Ishikawa (cell line): ENCODE measurements around the gene DGKA.

ENCODE experiments used
- CEBPB ChIP-seq: IDR thresholded peaks from 2 replicates; pipeline ENCODE4 v1.6.1; 2012
- CREB1 ChIP-seq: IDR thresholded peaks from 2 replicates; pipeline ENCODE4 v1.6.1; 2012; ENCODE audit warnings: low read depth
- EGR1 ChIP-seq: IDR thresholded peaks from 2 replicates; pipeline ENCODE4 v1.6.1; 2012
- EP300 ChIP-seq: IDR thresholded peaks from 2 replicates; pipeline ENCODE4 v1.6.1; 2012; ENCODE audit warnings: borderline replicate concordance
- FOXM1 ChIP-seq: IDR thresholded peaks from 2 replicates; pipeline ENCODE4 v1.6.1; 2012; ENCODE audit warnings: low read depth, borderline replicate concordance
- MAX ChIP-seq: IDR thresholded peaks from 2 replicates; pipeline ENCODE4 v1.6.1; 2012
- NFIC ChIP-seq: IDR thresholded peaks from 2 replicates; pipeline ENCODE4 v1.6.1; 2012
- RAD21 ChIP-seq: IDR thresholded peaks from 2 replicates; pipeline ENCODE4 v1.6.1; 2012; ENCODE audit warnings: low read depth
- REST ChIP-seq: IDR thresholded peaks from 2 replicates; pipeline ENCODE4 v1.6.1; 2012; ENCODE audit warnings: low read depth, mild to moderate bottlenecking
- TAF1 ChIP-seq: IDR thresholded peaks from 2 replicates; pipeline ENCODE4 v1.6.1; 2012; ENCODE audit warnings: low read depth, mild to moderate bottlenecking
- TCF12 ChIP-seq: IDR thresholded peaks from 2 replicates; pipeline ENCODE4 v1.6.1; 2012; ENCODE audit warnings: low read depth
- TEAD4 ChIP-seq: IDR thresholded peaks from 2 replicates; pipeline ENCODE4 v1.6.1; 2012
- YY1 ChIP-seq: IDR thresholded peaks from 2 replicates; pipeline ENCODE4 v1.6.1; 2012; ENCODE audit warnings: low read depth
- ZBTB7A ChIP-seq: IDR thresholded peaks from 2 replicates; pipeline ENCODE4 v1.6.1; 2012; ENCODE audit warnings: low read depth
- TF ChIP-seq, protein P1 (sequence below): IDR thresholded peaks from 2 replicates; pipeline ENCODE4 v1.6.1; 2012

DGKA gene

GRCh38 chr12:55899082-55899481, 31.9 kb upstream of the DGKA start:
- no peak for TF ChIP-seq FOXM1
- TF ChIP-seq NFIC, result no peak
- TF ChIP-seq TAF1, result no peak
- no peak for TF ChIP-seq MAX
- TF ChIP-seq TEAD4, result no peak
- no peak for TF ChIP-seq REST
- TF ChIP-seq CEBPB, result no peak
- TF ChIP-seq ZBTB7A, result no peak
- no peak for TF ChIP-seq RAD21
- no peak for TF ChIP-seq EGR1

GRCh38 chr12:55901881-55902490, 29.0 kb upstream of the DGKA start:
- TF ChIP-seq MAX, result no peak
- TF ChIP-seq FOXM1, result no peak
- no peak for TF ChIP-seq REST
- TF ChIP-seq ZBTB7A, result no peak
- TF ChIP-seq TEAD4, result no peak
- no peak for TF ChIP-seq CREB1
- no peak for TF ChIP-seq TAF1
- TF ChIP-seq EP300, result no peak
- TF ChIP-seq YY1, result no peak
- no peak for TF ChIP-seq CEBPB
- TF ChIP-seq NFIC, result no peak
- TF ChIP-seq EGR1, result no peak
- TF ChIP-seq RAD21, result no peak
- no peak for TF ChIP-seq TCF12
- TF ChIP-seq, protein P1, sequence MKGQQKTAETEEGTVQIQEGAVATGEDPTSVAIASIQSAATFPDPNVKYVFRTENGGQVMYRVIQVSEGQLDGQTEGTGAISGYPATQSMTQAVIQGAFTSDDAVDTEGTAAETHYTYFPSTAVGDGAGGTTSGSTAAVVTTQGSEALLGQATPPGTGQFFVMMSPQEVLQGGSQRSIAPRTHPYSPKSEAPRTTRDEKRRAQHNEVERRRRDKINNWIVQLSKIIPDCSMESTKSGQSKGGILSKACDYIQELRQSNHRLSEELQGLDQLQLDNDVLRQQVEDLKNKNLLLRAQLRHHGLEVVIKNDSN, result no peak

DNA sequence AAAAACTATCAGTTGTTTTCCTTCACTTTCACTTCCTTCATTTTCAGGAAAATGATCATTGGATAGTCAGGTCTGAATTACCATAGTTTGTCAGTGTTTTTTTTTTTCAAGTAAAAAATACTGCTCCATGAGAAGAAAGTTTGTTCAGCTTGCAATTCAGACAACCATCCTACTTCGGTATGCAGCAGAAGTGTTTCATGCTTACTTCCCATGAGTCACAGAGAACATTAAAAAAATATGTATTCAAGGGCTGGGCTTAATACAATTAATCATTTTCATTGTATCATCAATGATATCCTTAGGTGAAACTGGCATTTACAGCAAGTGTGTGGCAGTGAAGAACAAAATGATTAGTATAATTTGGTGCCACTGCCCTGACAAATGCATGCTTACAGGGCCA, 24.9 kb upstream of the DGKA start:
- TF ChIP-seq FOXM1, result no peak
- no peak for TF ChIP-seq NFIC
- TF ChIP-seq REST, result no peak
- TF ChIP-seq CEBPB, result no peak
- no peak for TF ChIP-seq CREB1
- TF ChIP-seq EGR1, result no peak
- TF ChIP-seq RAD21, result no peak
- TF ChIP-seq MAX, result no peak

GRCh38 chr12:55908726-55909512, 22.0 kb upstream of the DGKA start:
- no peak for TF ChIP-seq ZBTB7A
- no peak for TF ChIP-seq FOXM1
- no peak for TF ChIP-seq NFIC

DNA sequence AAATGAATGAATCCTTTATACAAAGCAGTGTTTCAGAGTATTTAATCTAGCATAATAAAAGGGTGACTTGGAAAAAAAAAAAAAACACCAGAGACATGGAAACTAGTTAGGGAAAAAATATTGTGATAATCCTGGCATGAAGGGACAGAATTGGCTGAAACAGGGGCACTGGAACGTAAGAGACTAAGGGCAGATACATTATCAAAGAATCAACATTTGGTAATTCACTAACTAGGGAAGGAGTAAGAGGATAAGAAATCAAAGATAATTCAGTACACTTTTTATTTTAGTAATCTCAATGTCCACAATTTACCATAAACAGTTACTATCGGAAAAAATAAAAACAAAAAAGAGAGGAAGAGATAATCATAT, 21.5 kb upstream of the DGKA start:
- TF ChIP-seq EGR1 (no peak), FOXM1 (no peak), MAX (no peak), TCF12 (no peak), TEAD4 (no peak), CEBPB (no peak), CREB1 (no peak), RAD21 (no peak), REST (no peak), TAF1 (no peak)
